Smooth muscle cell (in vitro differentiated cells): ENCODE data around the gene PTPRQ. TPM values are rescaled to one million over a fixed set of nuclear protein-coding genes. Genes with fewer than 3 reads are reported as not detected.

Experiments
- DNase-seq: peaks from one replicate; lab custom pipeline; 2025; ENCODE audit not compliant: unreplicated experiment; lab: John Stamatoyannopoulos, UW
- H2AFZ ChIP-seq: fragments of 200-600 bp; sonication (generic); 2 replicates; pipeline ENCODE4 v1.6.0; 2016; ENCODE audit warnings: antibody characterized with exemption, low read depth, mild to moderate bottlenecking
- H3F3A ChIP-seq: fragments of 200-600 bp; sonication (generic); 2 replicates; pipeline ENCODE4 v1.6.0; 2017; ENCODE audit warnings: antibody characterized with exemption, low read depth
- H3K27ac ChIP-seq: fragments of 200-600 bp; sonication (generic); 2 replicates; pipeline ENCODE4 v1.5.1; 2016; ENCODE audit warnings: low read depth, mild to moderate bottlenecking
- H3K27me3 ChIP-seq: fragments of 200-600 bp; sonication (generic); 2 replicates; pipeline ENCODE4 v1.6.1; 2016; ENCODE audit warnings: low read depth, mild to moderate bottlenecking
- H3K36me3 ChIP-seq: fragments of 200-600 bp; sonication (generic); 2 replicates; pipeline ENCODE4 v1.5.1; 2016; ENCODE audit warnings: low read depth
- H3K4me1 ChIP-seq: fragments of 200-600 bp; sonication (generic); 2 replicates; pipeline ENCODE4 v1.5.1; 2016; ENCODE audit warnings: low read depth
- H3K4me2 ChIP-seq: fragments of 200-600 bp; sonication (generic); 2 replicates; pipeline ENCODE4 v1.6.0; 2016; ENCODE audit warnings: mild to moderate bottlenecking
- H3K4me3 ChIP-seq: fragments of 200-600 bp; sonication (generic); 2 replicates; pipeline ENCODE4 v1.5.1; 2016; ENCODE audit warnings: mild to moderate bottlenecking
- H3K79me2 ChIP-seq: fragments of 200-600 bp; sonication (generic); 2 replicates; pipeline ENCODE4 v1.6.0; 2016; ENCODE audit warnings: low read depth, mild to moderate bottlenecking
- H3K9ac ChIP-seq: fragments of 200-600 bp; sonication (generic); 2 replicates; pipeline ENCODE4 v1.6.0; 2016; ENCODE audit warnings: low read depth
- H3K9me3 ChIP-seq: fragments of 200-600 bp; sonication (generic); replicated peaks from 2 replicates; pipeline ENCODE4 v1.5.1; 2016; ENCODE audit warnings: low read depth
- H4K20me1 ChIP-seq: fragments of 200-600 bp; sonication (generic); 2 replicates; pipeline ENCODE4 v1.6.0; 2016; ENCODE audit warnings: low read depth
- WGBS: methylation state at CpG from one replicate; pipeline ENCODE4 v1.1.7; 2016; ENCODE audit warnings: low lambda C conversion rate; 5-methylcytosine and 5-hydroxymethylcytosine counted together
- polyA plus RNA-seq: library from polyadenylated mRNA; unstranded; fragments of >200 nt; fragmentation: Nextera tagmentation; extraction: Ambion mirVana; gene quantifications from 2 replicates; pipeline ENCODE4 v1.2.1, GENCODE V29; 2016
- total RNA-seq: library from RNA; depleted of rRNA; stranded (reverse); fragments of >200 nt; gene quantifications from 2 replicates; pipeline ENCODE4 v1.2.3, GENCODE V29; 2014
- TF ChIP-seq, protein P1 (sequence below): fragments of 200-600 bp; sonication (generic); IDR thresholded peaks from 2 replicates; pipeline ENCODE4 v1.5.1; 2017; ENCODE audit warnings: borderline replicate concordance, mild to moderate bottlenecking, antibody characterized with exemption; ENCODE audit not compliant: insufficient read depth, poor library complexity, severe bottlenecking

PTPRQ gene
- total and polyA plus RNA-seq, 2 experiments from 2014 or later = 0.04 TPM; not detected in 1

DNA sequence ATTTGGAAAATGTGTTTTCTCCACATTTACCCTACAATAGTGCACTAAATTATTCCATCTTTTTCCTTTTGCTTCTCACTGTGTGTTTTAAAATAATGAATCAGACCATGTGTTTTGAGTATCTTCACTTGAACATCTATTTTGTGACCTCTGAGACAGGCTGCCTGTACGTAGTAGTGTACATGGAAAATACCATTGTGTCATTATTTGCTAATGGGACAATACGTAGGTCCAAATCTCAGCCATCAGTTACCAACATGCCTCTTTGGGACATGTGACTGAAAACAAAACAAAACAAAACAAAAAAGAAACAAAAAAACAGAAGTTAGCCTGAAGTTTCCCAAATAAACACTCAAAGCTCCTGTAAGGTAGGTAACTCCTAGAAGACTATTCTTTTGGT, 256.3 kb downstream of the PTPRQ start:
- Histone ChIP-seq H4K20me1 (no peaks in the 10 kb centered on the region), H3K27me3 (peaks cover 5% of the 10 kb centered on the region), H2AFZ (no peak overlapping the region), H3K9ac (no peak overlapping the region), H3K9me3 (no peaks in the 10 kb centered on the region), H3K27ac (no peak overlapping the region), H3K4me3 (no peak overlapping the region), H3F3A (no peaks in the 10 kb centered on the region), H3K4me1 (peaks cover 9% of the 10 kb centered on the region), H3K4me2 (no peak overlapping the region), H3K79me2 (no peaks in the 10 kb centered on the region), H3K36me3 (no peaks in the 10 kb centered on the region)
- no peak for DNase-seq
- TF ChIP-seq, protein P1, sequence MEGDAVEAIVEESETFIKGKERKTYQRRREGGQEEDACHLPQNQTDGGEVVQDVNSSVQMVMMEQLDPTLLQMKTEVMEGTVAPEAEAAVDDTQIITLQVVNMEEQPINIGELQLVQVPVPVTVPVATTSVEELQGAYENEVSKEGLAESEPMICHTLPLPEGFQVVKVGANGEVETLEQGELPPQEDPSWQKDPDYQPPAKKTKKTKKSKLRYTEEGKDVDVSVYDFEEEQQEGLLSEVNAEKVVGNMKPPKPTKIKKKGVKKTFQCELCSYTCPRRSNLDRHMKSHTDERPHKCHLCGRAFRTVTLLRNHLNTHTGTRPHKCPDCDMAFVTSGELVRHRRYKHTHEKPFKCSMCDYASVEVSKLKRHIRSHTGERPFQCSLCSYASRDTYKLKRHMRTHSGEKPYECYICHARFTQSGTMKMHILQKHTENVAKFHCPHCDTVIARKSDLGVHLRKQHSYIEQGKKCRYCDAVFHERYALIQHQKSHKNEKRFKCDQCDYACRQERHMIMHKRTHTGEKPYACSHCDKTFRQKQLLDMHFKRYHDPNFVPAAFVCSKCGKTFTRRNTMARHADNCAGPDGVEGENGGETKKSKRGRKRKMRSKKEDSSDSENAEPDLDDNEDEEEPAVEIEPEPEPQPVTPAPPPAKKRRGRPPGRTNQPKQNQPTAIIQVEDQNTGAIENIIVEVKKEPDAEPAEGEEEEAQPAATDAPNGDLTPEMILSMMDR = no peak
- 90% methylated on average over 2 of the region's 2 CpGs for WGBS

DNA sequence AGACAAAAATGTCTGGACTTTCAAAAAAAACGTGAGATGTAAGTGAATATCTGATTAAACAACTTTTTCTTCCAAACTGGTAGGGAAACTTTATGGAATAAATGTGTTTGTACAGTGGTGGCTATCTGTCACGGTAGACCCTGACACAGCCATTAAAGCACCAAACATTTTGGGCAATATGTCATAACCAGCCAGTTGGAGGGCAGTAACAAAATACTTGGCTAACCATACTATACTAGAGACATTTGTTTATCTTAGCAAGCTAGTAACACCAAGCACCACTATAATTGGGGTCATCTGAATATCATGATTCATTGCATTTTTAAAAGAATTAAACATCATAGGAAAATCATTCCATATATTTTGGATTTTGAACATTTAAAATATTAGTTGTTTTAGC, 257.4 kb downstream of the PTPRQ start:
- H2AFZ ChIP-seq = no peak overlapping the region
- no peaks in the 10 kb centered on the region for H3K36me3 ChIP-seq
- 82% methylated on average over 2 of the region's 2 CpGs for WGBS
- no peaks in the 10 kb centered on the region for H3F3A ChIP-seq
- no peaks in the 10 kb centered on the region for H4K20me1 ChIP-seq
- peaks cover 9% of the 10 kb centered on the region for H3K4me1 ChIP-seq
- TF ChIP-seq, protein P1 = no peak
- no peak for DNase-seq
- no peak overlapping the region for H3K4me3 ChIP-seq
- H3K79me2 ChIP-seq = no peaks in the 10 kb centered on the region
- no peak overlapping the region for H3K9ac ChIP-seq
- H3K27me3 ChIP-seq = peaks cover 11% of the 10 kb centered on the region
- H3K27ac ChIP-seq = no peak overlapping the region
- no peak overlapping the region for H3K4me2 ChIP-seq
- H3K9me3 ChIP-seq = no peaks in the 10 kb centered on the region

DNA sequence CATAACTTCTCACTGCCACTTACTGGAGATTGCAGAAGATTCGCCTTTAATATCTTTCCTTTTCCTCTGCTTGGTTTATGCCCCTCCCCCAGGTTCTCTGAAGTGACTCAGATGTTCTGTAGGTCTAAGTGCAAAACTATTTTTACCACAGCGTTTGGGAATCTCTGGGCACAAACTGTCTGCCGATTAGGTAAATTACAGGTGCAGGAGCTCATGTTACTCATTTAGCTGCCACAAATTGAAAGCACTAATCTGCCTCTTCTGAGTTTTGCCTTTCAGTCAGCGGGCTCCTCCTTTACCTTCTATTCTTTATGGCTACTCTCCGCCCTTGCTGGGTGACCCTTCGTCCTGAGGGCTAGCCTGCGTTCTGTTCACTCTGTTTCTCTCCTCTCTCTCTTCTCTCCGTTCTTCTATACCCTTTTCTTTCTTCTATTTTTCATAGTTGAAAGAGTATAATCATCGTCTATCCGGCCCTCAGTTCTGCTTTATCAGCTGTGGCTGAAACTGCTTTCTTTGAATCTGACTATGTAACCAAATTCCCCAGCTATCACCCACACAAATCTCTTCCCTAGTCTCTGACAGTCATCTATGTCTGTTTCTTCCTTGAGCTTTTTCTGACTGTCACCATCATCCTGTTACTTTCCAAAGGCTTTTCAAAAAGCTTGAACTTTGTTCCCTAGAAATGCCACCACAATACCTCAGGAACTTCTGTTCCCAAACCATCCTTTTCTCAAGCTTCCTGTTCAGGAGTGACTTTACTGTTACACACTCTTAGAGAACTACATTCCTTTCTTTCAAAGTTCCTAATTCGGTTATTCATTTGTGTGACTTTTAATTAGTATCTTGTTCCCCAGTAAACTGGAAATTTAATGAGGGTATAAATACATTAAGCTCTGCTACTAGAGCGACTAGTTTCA, 259.1 kb downstream of the PTPRQ start:
- H3K4me1 ChIP-seq = peaks cover 9% of the 10 kb centered on the region
- peak overlapping the region; percentile 70 for H3K4me2 ChIP-seq
- H3K36me3 ChIP-seq = no peaks in the 10 kb centered on the region
- H3K27me3 ChIP-seq = peaks cover 24% of the 10 kb centered on the region
- no peaks in the 10 kb centered on the region for H3K9me3 ChIP-seq
- H2AFZ ChIP-seq = peak overlapping the region; percentile 44
- no peaks in the 10 kb centered on the region for H3K79me2 ChIP-seq
- H3K27ac ChIP-seq = peak overlapping the region; percentile 73
- peak overlapping the region; percentile 19 for H3K9ac ChIP-seq
- no peaks in the 10 kb centered on the region for H3F3A ChIP-seq
- 40% methylated on average over 12 of the region's 12 CpGs for WGBS
- H3K4me3 ChIP-seq = peak overlapping the region; percentile 11
- DNase-seq = no peak
- no peaks in the 10 kb centered on the region for H4K20me1 ChIP-seq
- TF ChIP-seq, protein P1 = no peak
